Karpas-422 (cell line): Measurements from ENCODE around the gene RRAGD. TPM values are rescaled to one million over a fixed set of nuclear protein-coding genes. Genes with fewer than 3 reads are reported as not detected.

Source experiments
- DNase-seq: peaks from one replicate; pipeline ENCODE4 v3.0.0-alpha.2; 2015
- H2AFZ ChIP-seq: fragments of 200-600 bp; sonication (generic); 2 replicates; pipeline ENCODE4 v1.6.1; 2014; ENCODE audit warnings: antibody characterized with exemption, low read length, mixed read lengths
- H3K27ac ChIP-seq: fragments of 200-600 bp; sonication (generic); 2 replicates; pipeline ENCODE4 v1.5.1; 2014; ENCODE audit warnings: mild to moderate bottlenecking, low read length, moderate library complexity
- H3K27me3 ChIP-seq: fragments of 200-600 bp; sonication (generic); 2 replicates; pipeline ENCODE4 v1.6.1; 2014; ENCODE audit warnings: low read length, mixed read lengths
- H3K36me3 ChIP-seq: fragments of 200-600 bp; sonication (generic); 2 replicates; pipeline ENCODE4 v1.6.1; 2014; ENCODE audit warnings: low read length, mixed read lengths; ENCODE audit not compliant: insufficient read depth
- H3K4me1 ChIP-seq: fragments of 200-600 bp; sonication (generic); 2 replicates; pipeline ENCODE4 v1.6.1; 2014; ENCODE audit warnings: mild to moderate bottlenecking, low read length, mixed read lengths
- H3K4me2 ChIP-seq: fragments of 200-600 bp; sonication (generic); 2 replicates; pipeline ENCODE4 v1.6.1; 2014; ENCODE audit warnings: low read length, low read depth, mild to moderate bottlenecking; ENCODE audit not compliant: poor library complexity, severe bottlenecking
- H3K4me3 ChIP-seq: fragments of 200-600 bp; sonication (generic); 2 replicates; pipeline ENCODE4 v1.5.1; 2014; ENCODE audit warnings: mild to moderate bottlenecking, antibody characterized with exemption, low read length, mixed read lengths
- H3K79me2 ChIP-seq: fragments of 200-600 bp; sonication (generic); 2 replicates; pipeline ENCODE4 v1.6.1; 2014; ENCODE audit warnings: mild to moderate bottlenecking, low read length, mixed read lengths
- H3K9ac ChIP-seq: fragments of 200-600 bp; sonication (generic); 2 replicates; pipeline ENCODE4 v1.6.0; 2014; ENCODE audit warnings: low read length
- H3K9me2 ChIP-seq: fragments of 200-600 bp; sonication (generic), shearing (Covaris generic); replicated peaks from 2 replicates; pipeline ENCODE4 v1.6.0; 2014; ENCODE audit warnings: mild to moderate bottlenecking, low read length, moderate library complexity; ENCODE audit not compliant: insufficient read depth
- H3K9me3 ChIP-seq: fragments of 300-700, 200-600 bp; sonication (generic); 2 replicates; pipeline ENCODE4 v1.6.1; 2014; ENCODE audit warnings: low read length, mixed read lengths
- H4K20me1 ChIP-seq: fragments of 200-600 bp; sonication (generic); 2 replicates; pipeline ENCODE4 v1.6.1; 2014; ENCODE audit warnings: mild to moderate bottlenecking, antibody characterized with exemption, low read length, low read depth; ENCODE audit not compliant: insufficient read depth
- total RNA-seq: library from RNA; depleted of rRNA; stranded (reverse); fragments of >200 nt; shearing (Covaris generic); gene quantifications from 2 replicates; pipeline ENCODE4 v1.2.3, GENCODE V29; 2014; ENCODE audit warnings: low replicate concordance

The RRAGD gene
- total RNA-seq, 1 experiment from 2014 or later: 0.41 TPM

GRCh38 chr6:89352278-89353117 is 59.6 kb downstream of the RRAGD start, which contains the start of gene UBE2J1:
TSS of gene UBE2J1 (minus strand) at chr6:89352722. CDS start at chr6:89352569, 153 bp downstream.
- H3K9ac ChIP-seq: peak within 1 kb of the TSS; percentile 94
- no peaks in the 10 kb centered on the region for H3K9me2 ChIP-seq
- peaks cover 70% of the 10 kb centered on the region for H3K4me1 ChIP-seq
- no peaks in the 10 kb centered on the region for H3K27me3 ChIP-seq
- peak within 1 kb of the TSS; percentile 88 for H3K4me3 ChIP-seq
- peak within 1 kb of the TSS; percentile 93 for H3K4me2 ChIP-seq
- peaks cover 6% of the 10 kb centered on the region; the same call in 1 of the 2 replicates for H4K20me1 ChIP-seq
- peaks cover 6% of the 10 kb centered on the region; the same call in 1 of the 2 replicates for H3K36me3 ChIP-seq
- peak within 1 kb of the TSS; percentile 92 for H3K27ac ChIP-seq
- peak; percentile 85 for DNase-seq
- H2AFZ ChIP-seq: peak within 1 kb of the TSS; percentile 94
- H3K79me2 ChIP-seq: peaks cover 46% of the 10 kb centered on the region
- no peaks in the 10 kb centered on the region for H3K9me3 ChIP-seq

GRCh38 chr6:89351671-89352277 is 60.3 kb downstream of the RRAGD start:
- no peaks in the 10 kb centered on the region for H3K27me3 ChIP-seq
- no peaks in the 10 kb centered on the region for H3K9me2 ChIP-seq
- peaks cover 6% of the 10 kb centered on the region; the same call in 1 of the 2 replicates for H4K20me1 ChIP-seq
- peak overlapping the region; percentile 94; the same call in 1 of the 2 replicates for H2AFZ ChIP-seq
- H3K4me2 ChIP-seq: peak overlapping the region; percentile 93
- peaks cover 53% of the 10 kb centered on the region for H3K79me2 ChIP-seq
- H3K27ac ChIP-seq: peak overlapping the region; percentile 92
- peak overlapping the region; percentile 94 for H3K9ac ChIP-seq
- H3K9me3 ChIP-seq: no peaks in the 10 kb centered on the region
- H3K4me3 ChIP-seq: peak overlapping the region; percentile 88
- peaks cover 67% of the 10 kb centered on the region for H3K4me1 ChIP-seq
- peaks cover 6% of the 10 kb centered on the region; the same call in 1 of the 2 replicates for H3K36me3 ChIP-seq
- DNase-seq: peak; percentile 54

GRCh38 chr6:89350281-89350966 is 61.6 kb downstream of the RRAGD start:
- DNase-seq: peak; percentile 89
- Histone ChIP-seq H3K79me2 (peaks cover 66% of the 10 kb centered on the region), H3K27me3 (no peaks in the 10 kb centered on the region), H4K20me1 (peaks cover 6% of the 10 kb centered on the region; the same call in 1 of the 2 replicates), H3K36me3 (peaks cover 6% of the 10 kb centered on the region; the same call in 1 of the 2 replicates), H3K27ac (peak overlapping the region; percentile 92), H3K4me1 (peaks cover 64% of the 10 kb centered on the region), H3K9me3 (no peaks in the 10 kb centered on the region), H3K4me3 (peak overlapping the region; percentile 88), H3K9ac (peak overlapping the region; percentile 94), H3K9me2 (no peaks in the 10 kb centered on the region), H3K4me2 (peak overlapping the region; percentile 93), H2AFZ (no peak overlapping the region)

- Histone ChIP-seq H3K27ac (peak overlapping the region; percentile 16), H3K36me3 (peaks cover 6% of the 10 kb centered on the region; the same call in 1 of the 2 replicates), H2AFZ (no peak overlapping the region), H3K27me3 (no peaks in the 10 kb centered on the region), H3K4me3 (no peak overlapping the region), H3K9me2 (no peaks in the 10 kb centered on the region), H3K4me2 (peak overlapping the region; percentile 26), H4K20me1 (peaks cover 6% of the 10 kb centered on the region; the same call in 1 of the 2 replicates), H3K9me3 (no peaks in the 10 kb centered on the region), H3K79me2 (peaks cover 85% of the 10 kb centered on the region), H3K9ac (peak overlapping the region; percentile 19; the same call in 1 of the 2 replicates), H3K4me1 (peaks cover 61% of the 10 kb centered on the region)
- DNase-seq: no peak
Observed at GRCh38 chr6:89348372-89348771, 63.7 kb downstream of the RRAGD start.

GRCh38 chr6:89347825-89348224 is 64.2 kb downstream of the RRAGD start:
- Histone ChIP-seq H4K20me1 (peaks cover 6% of the 10 kb centered on the region; the same call in 1 of the 2 replicates), H3K4me2 (peak overlapping the region; percentile 26), H3K4me1 (peaks cover 56% of the 10 kb centered on the region), H3K4me3 (no peak overlapping the region), H3K9me3 (no peaks in the 10 kb centered on the region), H3K27me3 (no peaks in the 10 kb centered on the region), H3K27ac (0 out of 2 replicates have a peak overlapping the region, but pooled peaks have one; percentile 16), H3K79me2 (peaks cover 89% of the 10 kb centered on the region), H3K9me2 (no peaks in the 10 kb centered on the region), H3K9ac (peak overlapping the region; percentile 19; the same call in 1 of the 2 replicates), H3K36me3 (peaks cover 6% of the 10 kb centered on the region; the same call in 1 of the 2 replicates), H2AFZ (no peak overlapping the region)
- no peak for DNase-seq

- Histone ChIP-seq H4K20me1 (peaks cover 6% of the 10 kb centered on the region; the same call in 1 of the 2 replicates), H2AFZ (no peak overlapping the region), H3K9me2 (no peaks in the 10 kb centered on the region), H3K4me1 (peaks cover 50% of the 10 kb centered on the region), H3K9me3 (no peaks in the 10 kb centered on the region), H3K4me3 (no peak overlapping the region), H3K36me3 (peaks cover 6% of the 10 kb centered on the region), H3K27me3 (no peaks in the 10 kb centered on the region), H3K9ac (no peak overlapping the region), H3K27ac (no peak overlapping the region), H3K4me2 (no peak overlapping the region), H3K79me2 (peaks cover 82% of the 10 kb centered on the region)
- DNase-seq: no peak
Observed at GRCh38 chr6:89346433-89346832, 65.6 kb downstream of the RRAGD start.

- Histone ChIP-seq H3K9ac (no peak overlapping the region), H3K27me3 (no peaks in the 10 kb centered on the region), H3K9me2 (no peaks in the 10 kb centered on the region), H2AFZ (no peak overlapping the region), H3K4me3 (no peak overlapping the region), H3K9me3 (no peaks in the 10 kb centered on the region), H4K20me1 (no peaks in the 10 kb centered on the region), H3K79me2 (peaks cover 19% of the 10 kb centered on the region), H3K4me2 (no peak overlapping the region), H3K4me1 (peaks cover under 1% of the 10 kb centered on the region; the same call in 1 of the 2 replicates), H3K36me3 (peaks cover 18% of the 10 kb centered on the region; the same call in 1 of the 2 replicates), H3K27ac (no peak overlapping the region)
- DNase-seq: no peak
Observed at GRCh38 chr6:89339565-89339964, 72.5 kb downstream of the RRAGD start.
